CD4-positive, alpha-beta T cell treated with Interleukin-17A for 4 hours (primary cell): ENCODE data around the gene CASP2.
"Not testable (repeated sequence)": the region's sequence is repeated elsewhere in the genome, so short reads cannot be mapped to it uniquely, and the experiment has no call there.

Experiments used
- DNase-seq: peaks from one replicate; pipeline ENCODE4 v3.0.0-alpha.2; 2020; ENCODE audit warnings: mixed read lengths

Gene CASP2

DNA sequence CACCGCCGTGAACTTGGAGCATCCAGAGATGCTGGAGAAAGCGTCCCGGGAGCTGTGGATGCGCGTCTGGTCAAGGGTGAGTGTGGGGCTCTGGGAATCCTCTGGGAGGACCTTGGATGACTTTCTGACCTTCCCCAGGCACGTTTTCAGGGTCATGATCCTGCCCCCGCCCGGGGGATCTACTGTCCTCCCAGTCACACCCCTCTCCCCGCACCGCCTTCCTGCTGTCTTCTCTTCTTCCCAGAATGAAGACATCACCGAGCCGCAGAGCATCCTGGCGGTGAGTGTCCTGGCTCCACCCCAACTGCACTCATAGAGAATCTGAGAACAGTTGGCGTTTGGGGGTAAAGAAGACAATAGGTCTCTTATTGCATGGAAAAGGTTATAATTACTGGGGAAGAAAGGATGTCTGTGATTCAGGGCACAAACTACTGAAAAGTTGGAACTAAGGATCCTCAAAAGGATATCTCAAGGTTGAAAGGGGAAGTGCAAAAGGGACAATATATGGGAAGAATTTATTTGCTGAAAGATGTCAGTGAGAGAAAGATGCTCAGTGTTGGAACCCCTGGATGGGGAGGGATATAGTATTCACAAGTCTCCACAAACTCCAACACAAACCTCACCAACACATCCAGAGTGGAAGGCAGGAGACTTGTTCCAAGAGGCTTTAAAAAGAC is 23.0 kb upstream of the CASP2 start:
- peak; percentile 32 for DNase-seq

DNA sequence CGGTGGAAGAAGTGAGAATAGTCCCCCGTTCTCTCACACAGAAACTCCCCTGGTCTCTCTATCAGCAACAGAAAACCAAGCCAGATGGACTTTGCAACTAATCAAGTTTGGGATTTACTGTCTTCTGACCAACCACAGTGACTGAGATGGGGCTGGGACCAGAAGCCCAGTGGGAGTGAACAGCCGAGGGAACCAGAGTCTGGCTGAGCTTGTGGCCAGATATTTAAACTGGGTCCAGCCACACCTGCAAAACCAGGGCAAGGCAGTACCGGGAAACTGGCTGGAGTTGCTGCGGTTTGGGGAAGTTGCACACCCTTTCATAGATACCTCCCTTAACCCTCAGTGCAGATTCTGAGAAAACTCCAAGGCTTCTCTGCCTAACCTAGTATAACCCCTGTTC is 18.9 kb upstream of the CASP2 start:
- no peak for DNase-seq

DNA sequence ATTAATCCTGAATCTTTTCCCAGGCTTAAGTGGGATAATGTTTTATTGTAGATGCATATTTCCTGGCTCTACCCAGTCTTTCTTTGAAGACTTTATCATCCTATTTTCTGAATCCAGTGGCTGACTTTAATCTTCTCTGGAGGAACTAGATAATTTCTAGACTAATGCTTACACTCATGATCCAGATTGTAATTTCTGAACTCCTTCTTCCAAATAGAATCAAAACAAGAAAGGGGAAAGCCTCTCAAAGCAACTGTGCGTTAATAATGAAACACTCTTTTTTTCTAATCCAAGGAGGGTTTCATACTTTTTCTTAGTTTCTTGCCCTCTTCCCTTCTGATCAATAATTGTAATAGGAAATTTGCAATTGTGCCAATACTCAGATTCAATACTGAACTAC is 16.9 kb upstream of the CASP2 start:
- DNase-seq = no peak

DNA sequence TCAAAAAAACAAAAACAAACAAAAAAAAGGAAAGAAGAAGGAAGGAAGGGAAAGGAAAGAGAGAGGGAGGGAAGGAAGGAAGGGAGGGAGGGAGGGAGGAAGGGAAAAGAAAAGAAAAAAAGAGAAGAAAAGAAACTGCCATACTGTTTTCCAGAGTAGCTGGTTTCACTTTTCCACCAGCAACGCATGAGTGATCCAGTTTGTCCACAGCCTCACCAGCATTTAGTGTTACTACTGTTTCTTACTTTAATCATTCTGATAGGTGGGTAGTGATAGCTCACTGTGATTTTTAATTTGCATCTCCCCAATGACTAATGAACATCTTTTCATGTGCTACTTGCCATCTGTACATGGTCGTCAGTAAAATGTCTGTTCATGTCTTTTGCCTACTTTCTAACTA is 15.3 kb upstream of the CASP2 start:
- DNase-seq = no peak

DNA sequence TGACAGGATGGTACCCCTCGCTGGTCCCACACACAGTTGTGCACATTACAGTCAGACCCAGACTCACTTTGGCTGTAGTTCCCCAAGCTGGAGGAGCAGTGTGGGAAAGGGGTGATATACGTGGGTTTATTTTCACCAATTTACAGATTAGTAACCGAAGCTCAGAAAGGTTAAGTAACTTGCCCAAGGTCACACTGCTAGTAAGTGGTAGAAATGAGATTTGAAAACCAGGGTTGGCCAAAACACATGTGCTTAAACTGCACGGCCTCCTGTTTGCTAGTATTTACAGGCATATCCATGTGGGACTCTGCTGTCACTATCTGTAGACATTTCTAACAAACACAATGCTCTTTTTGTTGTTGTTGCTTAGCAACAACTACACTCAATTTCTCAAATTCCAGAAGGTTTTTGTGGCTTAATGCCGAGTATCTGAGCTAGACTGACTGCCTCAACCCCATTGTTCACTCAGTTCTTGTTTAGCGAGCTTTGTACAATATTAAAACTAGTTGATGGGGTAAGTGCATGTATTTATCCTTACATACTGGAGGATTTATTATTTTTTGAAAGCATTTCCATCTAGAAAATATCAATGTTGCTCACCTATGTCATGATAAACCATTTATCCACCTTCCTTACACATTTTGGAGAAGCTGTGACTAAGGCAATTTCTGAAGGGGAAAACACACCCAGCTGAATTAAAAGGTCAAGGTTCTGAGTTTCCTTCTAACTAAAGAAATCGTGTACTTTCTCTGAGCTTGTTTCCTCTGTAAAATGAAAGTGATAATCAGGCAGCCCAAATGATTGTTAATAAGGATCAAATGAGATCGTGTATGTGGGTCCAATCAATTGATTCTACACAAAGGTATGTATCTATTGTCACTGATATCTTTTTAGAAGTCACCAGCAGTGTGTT is 8.7 kb upstream of the CASP2 start:
- no peak for DNase-seq

DNA sequence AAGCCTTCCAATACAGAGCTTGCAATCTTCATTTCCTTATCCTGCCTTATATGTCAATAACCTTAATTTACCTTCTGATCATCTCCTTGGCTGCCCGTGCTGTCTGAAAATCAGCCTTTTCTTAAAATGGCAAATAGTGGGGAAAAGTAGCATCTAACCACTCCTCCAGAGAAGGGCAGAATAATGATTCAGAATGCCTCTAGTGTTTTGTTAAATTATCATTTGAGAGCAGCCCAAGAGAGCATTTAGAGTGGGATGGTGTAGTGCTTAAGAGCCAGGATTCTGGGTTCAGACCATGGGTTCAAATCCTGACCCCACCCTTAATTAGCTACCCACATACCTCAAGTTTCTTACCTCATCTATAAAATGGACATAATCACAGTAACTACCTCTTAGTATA is 8.0 kb upstream of the CASP2 start:
- no peak for DNase-seq

DNA sequence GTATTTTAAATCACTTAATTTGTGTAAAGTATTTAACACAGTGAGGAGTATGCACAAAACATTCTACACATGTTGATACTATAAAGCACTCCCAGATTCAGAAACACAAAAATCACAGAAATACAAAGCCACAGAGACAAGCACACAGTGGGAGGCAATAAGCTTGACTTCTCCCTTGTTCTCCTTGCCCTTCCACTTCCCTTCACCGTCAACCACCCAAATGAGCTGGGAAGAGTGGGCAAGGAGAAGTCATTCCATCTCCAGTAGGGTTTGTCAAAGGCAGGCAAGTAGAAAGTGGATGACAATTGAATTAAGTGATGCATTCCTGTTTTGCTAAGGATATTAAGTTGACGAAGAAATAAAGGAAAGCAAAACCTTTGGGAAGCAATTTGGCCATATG is 7.6 kb upstream of the CASP2 start:
- no peak for DNase-seq

DNA sequence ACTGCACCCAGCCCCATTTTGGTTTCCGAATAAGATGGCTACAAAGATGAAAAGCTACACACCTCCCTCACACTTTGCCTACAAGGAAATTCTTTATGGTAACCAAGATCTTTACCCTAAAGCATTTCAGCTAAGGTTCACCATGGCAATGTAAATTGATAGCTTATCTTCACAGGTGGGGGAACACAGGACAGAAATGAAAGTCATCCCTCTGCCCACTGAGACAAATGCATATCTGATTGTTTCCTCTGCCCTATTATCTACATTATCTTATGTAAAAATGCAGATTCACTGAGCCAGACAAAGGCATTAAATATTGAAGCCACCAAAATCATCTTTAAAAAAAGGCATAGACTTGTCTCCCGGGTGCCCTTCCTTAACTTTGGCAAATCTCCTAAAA is 6.6 kb upstream of the CASP2 start:
- DNase-seq = no peak

DNA sequence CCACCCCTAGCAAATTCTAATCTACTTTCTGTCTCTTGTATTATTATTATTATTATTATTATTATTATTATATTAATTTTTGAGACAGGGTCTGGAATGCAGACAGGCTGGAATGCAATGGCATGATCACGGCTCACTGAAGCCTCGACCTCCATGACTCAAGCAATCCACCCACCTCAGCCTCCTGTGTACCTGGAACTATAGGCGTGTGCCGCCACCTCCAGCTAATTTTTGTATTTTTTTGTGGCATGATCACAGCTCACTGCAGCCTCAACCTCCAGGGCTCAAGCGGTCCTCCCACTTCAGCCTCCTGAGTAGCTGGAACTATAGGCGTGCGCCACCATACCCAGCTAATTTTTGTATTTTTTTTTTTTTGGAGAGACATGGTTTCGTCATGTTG is 6.0 kb upstream of the CASP2 start:
- DNase-seq = no peak

DNA sequence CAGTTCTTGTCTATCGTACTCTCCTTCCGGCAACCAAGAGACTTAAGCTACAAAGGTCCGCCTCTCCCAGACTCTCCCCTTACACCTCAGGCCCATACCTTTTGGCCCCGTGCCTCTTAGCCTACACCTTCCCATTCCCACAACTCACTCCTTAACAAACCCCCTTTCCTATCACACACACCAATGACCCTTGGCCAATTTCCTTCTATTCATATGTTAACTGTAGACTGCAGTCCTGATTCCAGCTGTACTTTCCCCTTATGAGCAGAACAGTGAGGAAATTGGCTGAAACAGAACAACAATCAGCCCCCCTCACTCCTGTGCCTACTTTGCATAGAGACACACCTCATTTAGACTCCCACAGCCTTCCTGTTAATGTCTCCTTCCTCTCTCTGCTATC is 4.8 kb upstream of the CASP2 start:
- DNase-seq = no peak

DNA sequence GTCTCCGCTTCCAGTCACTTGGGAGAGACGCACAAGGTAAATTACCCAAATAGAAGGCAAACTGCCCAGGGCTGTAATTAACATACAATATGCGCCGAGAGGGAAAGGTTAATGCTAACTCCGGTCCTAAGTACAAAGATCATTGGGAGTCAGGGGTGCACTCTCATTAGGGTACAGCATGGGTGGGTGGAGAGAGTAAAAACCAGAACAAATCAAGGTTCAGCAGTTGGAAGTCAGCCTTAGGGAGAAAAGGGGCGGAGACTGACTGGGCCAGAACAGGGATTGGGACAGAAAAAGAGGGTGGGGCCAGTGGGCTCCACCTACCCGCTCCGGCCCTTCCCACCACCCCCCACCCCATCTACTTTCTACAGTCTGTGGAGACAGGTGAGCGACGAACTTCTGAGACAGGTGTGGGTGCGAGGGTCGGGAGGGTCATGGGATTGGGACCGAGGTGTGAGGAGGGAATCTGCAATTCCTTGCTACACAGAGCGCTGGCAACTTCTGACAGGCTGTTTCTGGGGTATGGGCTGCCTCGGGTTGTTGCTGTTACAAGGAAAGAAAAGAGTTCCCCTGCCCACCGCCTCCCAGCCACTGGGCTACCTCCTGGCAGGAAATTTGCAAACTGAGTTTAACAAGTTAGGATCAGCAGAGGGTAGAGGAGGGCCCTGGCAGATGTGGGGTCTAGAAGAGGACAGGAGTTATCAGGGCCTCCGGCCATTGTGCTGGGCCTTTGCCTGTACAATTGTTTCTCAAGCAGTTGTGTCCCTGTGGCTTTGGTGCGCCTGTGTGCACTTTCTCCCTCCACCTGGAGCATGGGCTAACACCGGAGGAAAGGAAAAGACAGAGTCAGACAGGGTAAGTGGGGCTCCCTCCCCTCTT is 3.3 kb upstream of the CASP2 start, which contains the start of gene TMEM139:
Gene TMEM139 (plus strand): TSS at position 368 of the 879 bp plus-strand sequence. CDS start 1,000 bp downstream, outside the sequence.
- DNase-seq = no peak

DNA sequence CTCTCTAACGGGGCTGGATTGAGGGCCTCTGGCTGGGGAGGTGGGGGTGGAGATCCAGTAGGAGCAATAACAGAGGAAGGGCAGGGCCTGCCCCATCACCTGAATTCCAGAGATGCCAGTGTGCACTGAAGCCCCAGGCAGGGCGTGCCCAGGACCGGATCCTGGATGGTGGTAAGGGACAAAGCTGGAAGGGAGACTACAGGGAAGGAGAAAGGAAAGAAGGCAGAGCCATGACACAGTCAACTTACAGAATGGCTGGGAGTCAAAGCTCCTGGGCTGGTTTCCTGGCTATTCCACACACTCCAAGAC is 2.7 kb upstream of the CASP2 start:
- no peak for DNase-seq

DNA sequence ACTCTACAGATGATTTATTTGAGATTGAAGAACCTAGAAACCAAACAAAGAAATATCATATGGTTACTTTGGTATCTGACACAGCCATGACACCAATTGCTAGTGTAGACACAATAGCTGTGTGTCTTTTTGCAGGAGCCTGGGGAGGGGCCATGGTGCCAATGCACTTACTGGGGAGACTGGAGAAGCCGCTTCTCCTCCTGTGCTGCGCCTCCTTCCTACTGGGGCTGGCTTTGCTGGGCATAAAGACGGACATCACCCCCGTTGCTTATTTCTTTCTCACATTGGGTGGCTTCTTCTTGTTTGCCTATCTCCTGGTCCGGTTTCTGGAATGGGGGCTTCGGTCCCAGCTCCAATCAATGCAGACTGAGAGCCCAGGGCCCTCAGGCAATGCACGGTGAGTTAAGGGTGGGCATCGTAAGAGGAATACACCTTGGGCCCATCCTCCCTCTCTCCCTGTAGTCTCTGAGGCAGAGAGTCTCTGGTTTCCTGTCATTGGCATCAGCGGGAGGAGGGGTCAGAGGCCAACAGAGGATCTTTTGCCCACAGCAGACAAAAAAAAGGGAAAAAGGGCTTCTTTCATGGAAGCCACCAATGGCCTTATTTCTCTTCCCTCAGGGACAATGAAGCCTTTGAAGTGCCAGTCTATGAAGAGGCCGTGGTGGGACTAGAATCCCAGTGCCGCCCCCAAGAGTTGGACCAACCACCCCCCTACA is 2.2 kb upstream of the CASP2 start:
- no peak for DNase-seq

DNA sequence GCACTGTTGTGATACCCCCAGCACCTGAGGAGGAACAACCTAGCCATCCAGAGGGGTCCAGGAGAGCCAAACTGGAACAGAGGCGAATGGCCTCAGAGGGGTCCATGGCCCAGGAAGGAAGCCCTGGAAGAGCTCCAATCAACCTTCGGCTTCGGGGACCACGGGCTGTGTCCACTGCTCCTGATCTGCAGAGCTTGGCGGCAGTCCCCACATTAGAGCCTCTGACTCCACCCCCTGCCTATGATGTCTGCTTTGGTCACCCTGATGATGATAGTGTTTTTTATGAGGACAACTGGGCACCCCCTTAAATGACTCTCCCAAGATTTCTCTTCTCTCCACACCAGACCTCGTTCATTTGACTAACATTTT is 1.6 kb upstream of the CASP2 start:
- DNase-seq = no peak

DNA sequence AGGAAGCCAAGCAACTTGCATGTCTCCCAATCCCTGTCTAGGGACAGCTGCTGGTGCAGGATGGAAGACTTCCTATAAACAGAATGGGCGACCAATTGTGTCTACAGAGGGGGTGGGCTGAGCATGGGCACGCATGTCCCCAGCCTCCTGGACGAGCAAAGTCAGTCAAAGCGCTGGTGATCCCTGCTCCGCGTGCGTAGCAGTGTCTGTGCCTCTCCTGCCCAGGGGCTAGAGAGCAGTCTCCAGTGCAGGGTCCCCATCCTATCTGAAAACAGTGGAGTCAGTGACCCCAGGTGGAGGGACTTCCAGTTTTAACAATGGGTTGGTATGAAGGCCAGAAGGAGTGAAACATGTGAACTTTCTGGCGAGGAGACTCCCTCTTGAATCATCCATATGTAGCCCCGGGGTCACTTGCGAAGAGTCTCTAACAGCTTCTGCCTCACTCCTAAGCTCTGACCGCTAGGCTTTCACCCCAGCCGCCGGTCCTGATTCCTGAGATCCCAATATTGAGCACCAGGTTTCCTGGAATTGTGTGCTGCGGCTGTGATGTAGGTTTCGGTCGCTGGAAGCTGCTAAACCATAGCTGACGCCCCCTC is 714 bp upstream of the CASP2 start:
- no peak for DNase-seq

DNA sequence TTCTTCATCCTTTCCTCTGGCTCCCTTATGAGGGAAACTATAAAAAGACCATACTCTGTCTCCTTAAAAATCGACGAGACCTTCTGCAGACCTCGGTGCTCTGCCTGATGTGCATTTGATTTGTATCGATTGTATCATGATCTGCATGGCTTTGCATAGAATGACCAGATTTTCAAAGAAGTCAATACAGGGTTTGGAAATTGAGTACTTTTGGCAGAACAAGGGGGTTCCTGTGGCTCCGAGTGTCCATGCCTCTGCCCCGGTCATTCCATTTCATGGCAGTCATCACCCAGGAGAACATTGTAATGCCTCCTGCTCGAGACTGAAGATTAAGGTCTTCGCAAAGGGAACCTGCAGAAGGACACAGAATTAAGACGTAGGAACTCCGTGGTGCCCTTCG is 685 bp downstream of the CASP2 start:
- DNase-seq = no peak

DNA sequence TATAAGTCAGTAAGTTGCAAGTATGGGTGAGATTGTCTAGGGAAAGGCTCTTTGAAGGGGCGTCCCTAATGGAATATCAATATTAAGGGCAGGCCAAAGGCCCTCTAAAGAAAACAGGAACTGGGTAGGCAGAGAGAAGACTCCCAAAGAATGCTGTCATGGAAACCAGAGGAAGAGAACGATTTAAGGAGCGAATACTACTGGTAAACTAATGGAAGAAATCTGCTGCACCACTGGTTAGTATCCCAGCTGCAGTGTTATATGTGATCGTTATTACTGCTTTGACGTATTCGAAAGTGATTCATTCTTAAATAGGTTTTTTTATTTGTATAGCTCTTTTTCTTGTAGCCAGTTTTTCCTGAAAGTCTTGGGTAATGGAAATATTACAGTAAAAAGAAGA is 1.3 kb downstream of the CASP2 start:
- DNase-seq = no peak

DNA sequence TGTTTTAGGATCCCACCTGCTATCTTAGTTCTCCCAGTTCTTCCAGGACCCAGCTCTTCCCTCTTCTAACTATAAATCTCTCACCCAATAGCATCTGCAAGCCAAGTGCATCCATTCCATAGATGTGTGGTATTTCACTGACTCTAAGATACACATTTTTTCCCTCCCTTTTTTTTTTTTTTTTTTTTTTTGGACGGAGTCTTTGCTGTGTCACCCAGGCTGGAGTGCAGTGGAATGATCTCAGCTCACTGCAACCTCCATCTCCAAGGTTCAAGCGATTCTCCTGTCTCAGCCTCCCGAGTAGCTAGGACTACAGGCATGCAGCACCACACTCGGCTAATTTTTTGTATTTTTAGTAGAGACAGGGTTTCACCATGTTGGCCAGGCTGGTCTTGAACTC is 1.7 kb downstream of the CASP2 start:
- DNase-seq = not testable (repeated sequence)

DNA sequence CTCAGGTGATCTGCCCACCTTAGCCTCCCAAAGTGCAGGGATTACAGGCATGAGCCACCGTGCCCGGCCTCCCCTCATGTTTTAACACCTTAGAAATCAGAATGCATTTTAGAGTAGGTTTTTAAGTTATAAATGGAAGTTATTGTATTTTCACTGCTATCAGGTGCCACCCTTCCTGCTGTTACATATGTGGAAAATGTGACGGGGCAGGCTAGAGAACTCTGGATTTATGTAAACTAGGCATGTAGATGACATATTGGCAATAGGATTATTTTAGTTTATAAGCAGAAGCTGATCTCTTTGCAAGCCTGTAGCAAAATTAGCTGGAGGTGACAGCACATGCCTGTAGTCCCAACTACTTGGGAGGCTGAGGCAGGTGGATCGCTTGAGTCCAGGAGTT is 2.1 kb downstream of the CASP2 start:
- no peak for DNase-seq

DNA sequence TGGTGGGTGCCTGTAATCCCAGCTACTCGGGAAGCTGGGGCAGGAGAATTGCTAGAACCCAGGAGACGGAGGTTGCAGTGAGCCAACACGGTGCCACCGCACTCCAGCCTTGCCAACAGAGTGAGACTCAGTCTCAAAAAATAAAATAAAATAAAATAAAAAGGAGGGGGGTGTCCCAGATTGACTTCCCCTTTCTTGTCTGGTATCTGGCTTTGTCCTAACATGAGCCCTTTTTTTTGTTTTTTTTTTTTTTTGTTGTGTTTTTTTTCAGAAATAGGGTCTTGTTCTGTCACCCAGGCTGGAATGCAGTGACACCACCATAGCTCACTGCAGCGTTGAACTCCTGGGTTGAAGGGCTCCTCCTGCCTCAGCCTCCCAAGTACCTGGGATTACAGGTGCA is 4.7 kb downstream of the CASP2 start:
- no peak for DNase-seq

DNA sequence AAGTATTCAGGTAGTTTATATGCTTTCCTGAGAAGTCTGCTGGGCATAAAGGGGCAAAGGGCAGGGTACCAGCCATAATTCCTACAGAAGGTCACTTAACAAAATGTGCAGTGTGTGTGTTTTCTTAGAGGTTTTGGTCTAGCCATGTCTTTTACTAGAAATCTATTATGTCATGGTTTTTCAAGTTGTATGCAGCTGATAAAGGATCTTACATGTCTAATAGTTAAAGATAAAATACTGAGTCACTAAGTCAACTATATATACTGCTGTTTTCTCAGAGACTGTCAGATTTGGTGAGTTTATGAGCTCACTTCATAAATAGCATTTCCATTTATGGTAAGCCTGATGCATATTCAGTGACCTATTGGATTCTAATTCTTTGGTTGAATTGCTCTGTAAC is 7.7 kb downstream of the CASP2 start:
- DNase-seq = no peak

DNA sequence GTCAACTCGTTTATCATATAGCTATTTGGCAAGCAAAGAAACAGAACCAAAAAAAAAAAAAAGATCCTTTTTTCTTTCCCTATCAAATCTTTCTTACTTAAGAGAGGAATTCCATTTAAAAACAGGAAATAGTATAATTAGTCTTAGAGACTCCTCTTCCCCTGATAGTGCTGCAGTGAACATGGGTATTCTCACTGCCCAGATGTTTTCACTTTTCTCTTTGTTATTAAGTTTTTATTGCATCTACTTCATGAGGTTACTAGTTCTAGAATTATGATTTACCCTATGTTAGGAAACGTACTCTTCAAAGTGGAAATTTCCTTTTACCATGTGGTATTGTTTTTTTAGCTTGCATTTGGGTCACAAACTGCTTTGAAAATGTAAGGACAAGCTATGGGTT is 8.5 kb downstream of the CASP2 start:
- DNase-seq = no peak

DNA sequence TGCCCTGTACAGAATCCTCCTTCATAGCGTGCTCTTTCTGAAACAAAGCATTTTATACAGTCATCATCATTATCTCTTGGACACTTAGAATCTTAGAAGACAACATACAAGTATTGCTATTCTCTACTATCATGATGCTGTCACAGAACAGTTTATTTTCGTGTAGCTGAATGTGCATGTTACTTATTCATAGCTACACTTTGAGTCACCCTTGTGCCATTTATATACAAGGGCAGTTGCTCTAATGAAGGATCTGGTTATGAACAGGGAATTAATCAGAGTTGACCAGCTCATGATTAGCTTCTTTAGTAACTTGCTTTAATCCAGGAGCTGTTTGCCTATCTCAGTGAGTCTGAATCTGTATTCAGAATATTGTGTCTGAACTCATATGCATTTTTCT is 11.2 kb downstream of the CASP2 start:
- DNase-seq = no peak
